HEK293 (cell line): ENCODE results near the gene HDAC8.

Experiments used
- CTCF ChIA-PET: fragments of 350-600 bp; formaldehyde crosslinking; extraction: SDS; loops from one replicate; lab custom pipeline; 2021; ENCODE audit warnings: antibody characterized with exemption; lab: Yijun Ruan, JAX
- POLR2A ChIA-PET: fragments of 300-600 bp; formaldehyde crosslinking; extraction: SDS; loops from one replicate; lab custom pipeline; 2020; ENCODE audit warnings: antibody characterized with exemption, inconsistent platforms; lab: Yijun Ruan, JAX
- H3K27ac ChIP-seq: fragments of 200-500 bp; sonication (Bioruptor generic); 2 replicates; pipeline ENCODE4 v1.5.1; 2014; ENCODE audit warnings: low read depth, low read length, control low read depth, inconsistent platforms; ENCODE audit errors: extremely low read depth
- H3K36me3 ChIP-seq, 2 experiments: fragments of 200-500 bp in 1 of 2; sonication (Bioruptor generic) in 1 of 2; 1 replicate in 1 of 2; 2 replicates in 1 of 2; pipeline ENCODE4 v1.5.1; 2014 to 2017; ENCODE audit warnings: inconsistent platforms in 2 of 2, low read length in 2 of 2; ENCODE audit not compliant: control insufficient read depth in 2 of 2, insufficient read depth in 1 of 2
- H3K4me1 ChIP-seq: fragments of 200-500 bp; sonication (Bioruptor generic); 2 replicates; pipeline ENCODE4 v1.5.1; 2014; ENCODE audit warnings: mild to moderate bottlenecking, low read length, inconsistent platforms; ENCODE audit not compliant: control insufficient read depth, insufficient read depth
- H3K4me3 ChIP-seq: 2 replicates; pipeline ENCODE4 v1.5.1; 2011; ENCODE audit warnings: low read depth, mild to moderate bottlenecking, control low read depth, low read length, moderate library complexity
- H3K9me3 ChIP-seq: fragments of 200-500 bp; sonication (Bioruptor generic); 2 replicates; pipeline ENCODE4 v1.5.1; 2014; ENCODE audit warnings: low read depth, low read length, inconsistent platforms; ENCODE audit not compliant: control insufficient read depth, insufficient read depth
- PRDM1 ChIP-seq: fragments of 450-650 bp; formaldehyde crosslinking; IDR thresholded peaks from 2 replicates; pipeline ENCODE4; 2016; ENCODE audit warnings: missing biosample characterization, missing genetic modification characterization
- SALL2 ChIP-seq: fragments of 450-650 bp; formaldehyde crosslinking; IDR thresholded peaks from 2 replicates; pipeline ENCODE4 v1.5.0; 2017; ENCODE audit warnings: missing biosample characterization, mild to moderate bottlenecking, missing genetic modification characterization, borderline replicate concordance
- ZNF23 ChIP-seq: fragments of 450-650 bp; formaldehyde crosslinking; IDR thresholded peaks from 2 replicates; pipeline ENCODE4 v1.5.1; 2016; ENCODE audit warnings: missing biosample characterization, missing genetic modification characterization, borderline replicate concordance
- ZNF404 ChIP-seq: fragments of 450-650 bp; formaldehyde crosslinking; IDR thresholded peaks from 2 replicates; pipeline ENCODE4 v1.5.1; 2017; ENCODE audit warnings: missing biosample characterization, missing genetic modification characterization
- ZSCAN30 ChIP-seq: fragments of 450-650 bp; IDR thresholded peaks from 2 replicates; pipeline ENCODE4 v1.5.1; 2018; ENCODE audit warnings: missing biosample characterization, mild to moderate bottlenecking, missing genetic modification characterization, moderate library complexity
- TF ChIP-seq, protein P1 (sequence below): sonication (generic); formaldehyde crosslinking; IDR thresholded peaks from 2 replicates; pipeline ENCODE4 v1.8.1; 2022; ENCODE audit warnings: mild to moderate bottlenecking, moderate library complexity, missing genetic modification reagents
- TF ChIP-seq, protein P2 (sequence below): IDR thresholded peaks from 2 replicates; pipeline ENCODE4 v1.6.1; 2011; ENCODE audit warnings: mild to moderate bottlenecking, low read depth, low read length, borderline replicate concordance
- TF ChIP-seq, protein P3 (sequence below): fragments of 450-650 bp; formaldehyde crosslinking; IDR thresholded peaks from 2 replicates; pipeline ENCODE4 v1.5.1; 2016; ENCODE audit warnings: missing biosample characterization, missing genetic modification characterization
- TF ChIP-seq, protein P4 (sequence below): fragments of 450-650 bp; formaldehyde crosslinking; IDR thresholded peaks from 2 replicates; pipeline ENCODE4 v1.5.1; 2017; ENCODE audit warnings: missing biosample characterization, missing genetic modification characterization
- TF ChIP-seq, protein P5 (sequence below): fragments of 450-650 bp; formaldehyde crosslinking; IDR thresholded peaks from 2 replicates; pipeline ENCODE4 v1.5.1; 2017; ENCODE audit warnings: missing biosample characterization, mild to moderate bottlenecking, missing genetic modification characterization, moderate library complexity
- TF ChIP-seq, protein P6 (sequence below): fragments of 450-650 bp; formaldehyde crosslinking; IDR thresholded peaks from 2 replicates; pipeline ENCODE4 v1.5.1; 2016; ENCODE audit warnings: missing biosample characterization, missing genetic modification characterization, low read depth
- TF ChIP-seq, protein P7 (sequence below): fragments of 450-650 bp; formaldehyde crosslinking; IDR thresholded peaks from 2 replicates; pipeline ENCODE4 v1.5.1; 2016; ENCODE audit warnings: missing biosample characterization, missing genetic modification characterization

Gene HDAC8

DNA sequence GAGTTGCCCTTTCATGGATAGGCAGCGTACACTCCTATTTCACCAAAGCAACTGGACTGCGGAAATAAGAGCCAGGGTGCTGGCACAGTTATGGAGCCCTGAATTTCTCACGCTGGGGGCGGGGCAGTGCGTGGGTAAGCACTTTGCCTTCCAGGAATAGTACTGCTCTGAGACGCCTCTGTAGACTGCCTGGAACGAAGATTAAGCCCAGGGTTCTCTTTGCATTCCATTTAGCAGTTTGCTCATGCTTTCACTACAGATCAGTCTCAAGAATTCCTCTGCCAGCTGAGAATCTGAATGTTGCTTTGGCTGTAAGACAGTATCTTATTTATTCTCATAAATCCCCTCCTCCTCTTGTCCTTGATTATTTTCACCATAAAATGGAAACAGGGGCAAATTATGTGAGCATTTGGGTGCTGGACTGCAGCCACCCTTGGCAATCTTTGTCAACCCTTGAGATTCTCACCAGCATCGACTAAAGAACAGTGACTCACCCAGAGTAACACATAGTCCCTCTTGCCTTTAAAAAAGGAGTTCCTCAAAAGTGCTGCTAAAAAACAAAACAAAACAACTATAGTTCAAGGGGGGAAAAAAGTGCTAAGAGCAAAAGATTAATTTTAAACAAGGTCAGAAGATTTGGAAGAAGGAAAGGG lies 178.0 kb downstream of the HDAC8 start (continued):
- TF ChIP-seq, protein P1, sequence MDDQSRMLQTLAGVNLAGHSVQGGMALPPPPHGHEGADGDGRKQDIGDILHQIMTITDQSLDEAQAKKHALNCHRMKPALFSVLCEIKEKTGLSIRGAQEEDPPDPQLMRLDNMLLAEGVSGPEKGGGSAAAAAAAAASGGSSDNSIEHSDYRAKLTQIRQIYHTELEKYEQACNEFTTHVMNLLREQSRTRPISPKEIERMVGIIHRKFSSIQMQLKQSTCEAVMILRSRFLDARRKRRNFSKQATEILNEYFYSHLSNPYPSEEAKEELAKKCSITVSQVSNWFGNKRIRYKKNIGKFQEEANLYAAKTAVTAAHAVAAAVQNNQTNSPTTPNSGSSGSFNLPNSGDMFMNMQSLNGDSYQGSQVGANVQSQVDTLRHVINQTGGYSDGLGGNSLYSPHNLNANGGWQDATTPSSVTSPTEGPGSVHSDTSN (CRISPR knock-in tag) = no peak
- TF ChIP-seq, protein P2, sequence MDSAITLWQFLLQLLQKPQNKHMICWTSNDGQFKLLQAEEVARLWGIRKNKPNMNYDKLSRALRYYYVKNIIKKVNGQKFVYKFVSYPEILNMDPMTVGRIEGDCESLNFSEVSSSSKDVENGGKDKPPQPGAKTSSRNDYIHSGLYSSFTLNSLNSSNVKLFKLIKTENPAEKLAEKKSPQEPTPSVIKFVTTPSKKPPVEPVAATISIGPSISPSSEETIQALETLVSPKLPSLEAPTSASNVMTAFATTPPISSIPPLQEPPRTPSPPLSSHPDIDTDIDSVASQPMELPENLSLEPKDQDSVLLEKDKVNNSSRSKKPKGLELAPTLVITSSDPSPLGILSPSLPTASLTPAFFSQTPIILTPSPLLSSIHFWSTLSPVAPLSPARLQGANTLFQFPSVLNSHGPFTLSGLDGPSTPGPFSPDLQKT = no peak
- TF ChIP-seq, protein P3, sequence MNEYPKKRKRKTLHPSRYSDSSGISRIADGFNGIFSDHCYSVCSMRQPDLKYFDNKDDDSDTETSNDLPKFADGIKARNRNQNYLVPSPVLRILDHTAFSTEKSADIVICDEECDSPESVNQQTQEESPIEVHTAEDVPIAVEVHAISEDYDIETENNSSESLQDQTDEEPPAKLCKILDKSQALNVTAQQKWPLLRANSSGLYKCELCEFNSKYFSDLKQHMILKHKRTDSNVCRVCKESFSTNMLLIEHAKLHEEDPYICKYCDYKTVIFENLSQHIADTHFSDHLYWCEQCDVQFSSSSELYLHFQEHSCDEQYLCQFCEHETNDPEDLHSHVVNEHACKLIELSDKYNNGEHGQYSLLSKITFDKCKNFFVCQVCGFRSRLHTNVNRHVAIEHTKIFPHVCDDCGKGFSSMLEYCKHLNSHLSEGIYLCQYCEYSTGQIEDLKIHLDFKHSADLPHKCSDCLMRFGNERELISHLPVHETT = no peak
- TF ChIP-seq SALL2 (tag by site-specific recombination) = no peak

DNA sequence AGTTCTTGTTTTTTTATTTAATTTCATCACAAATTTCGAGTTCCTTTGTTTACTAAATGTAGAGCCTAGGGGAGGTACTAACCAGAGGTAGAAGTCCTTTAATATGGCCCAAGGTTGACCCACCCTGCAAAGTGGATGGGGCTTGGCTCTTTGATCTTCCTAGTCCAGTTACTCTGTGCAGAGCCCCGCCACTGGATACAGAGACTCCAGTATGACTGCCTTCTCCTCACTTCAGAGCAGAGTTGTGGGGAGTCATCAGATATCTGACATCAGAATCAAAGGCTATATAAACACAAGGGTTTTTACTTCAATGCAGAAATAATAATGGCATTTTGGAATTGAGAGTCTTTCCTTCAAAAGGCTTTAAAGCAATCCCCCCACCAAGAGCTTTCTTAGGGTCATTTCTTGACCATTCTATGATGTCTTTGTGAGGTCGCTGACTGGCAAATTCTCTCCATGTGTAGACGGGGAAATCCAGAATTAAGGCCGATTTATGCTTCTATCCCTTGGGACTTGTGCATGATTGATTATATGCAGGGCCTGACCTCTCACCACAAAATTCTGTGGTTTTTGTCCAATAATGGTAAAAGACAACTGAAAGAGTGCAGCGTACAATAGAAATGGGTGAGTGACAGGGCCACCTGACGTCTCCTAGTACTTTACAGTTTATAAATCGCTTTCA lies 178.7 kb downstream of the HDAC8 start:
- H3K4me1 ChIP-seq = peaks cover 10% of the 10 kb centered on the region
- no peak overlapping the region for H3K27ac ChIP-seq
- CTCF ChIA-PET = no interaction called here
- POLR2A ChIA-PET = no interaction called here
- TF ChIP-seq, protein P4, sequence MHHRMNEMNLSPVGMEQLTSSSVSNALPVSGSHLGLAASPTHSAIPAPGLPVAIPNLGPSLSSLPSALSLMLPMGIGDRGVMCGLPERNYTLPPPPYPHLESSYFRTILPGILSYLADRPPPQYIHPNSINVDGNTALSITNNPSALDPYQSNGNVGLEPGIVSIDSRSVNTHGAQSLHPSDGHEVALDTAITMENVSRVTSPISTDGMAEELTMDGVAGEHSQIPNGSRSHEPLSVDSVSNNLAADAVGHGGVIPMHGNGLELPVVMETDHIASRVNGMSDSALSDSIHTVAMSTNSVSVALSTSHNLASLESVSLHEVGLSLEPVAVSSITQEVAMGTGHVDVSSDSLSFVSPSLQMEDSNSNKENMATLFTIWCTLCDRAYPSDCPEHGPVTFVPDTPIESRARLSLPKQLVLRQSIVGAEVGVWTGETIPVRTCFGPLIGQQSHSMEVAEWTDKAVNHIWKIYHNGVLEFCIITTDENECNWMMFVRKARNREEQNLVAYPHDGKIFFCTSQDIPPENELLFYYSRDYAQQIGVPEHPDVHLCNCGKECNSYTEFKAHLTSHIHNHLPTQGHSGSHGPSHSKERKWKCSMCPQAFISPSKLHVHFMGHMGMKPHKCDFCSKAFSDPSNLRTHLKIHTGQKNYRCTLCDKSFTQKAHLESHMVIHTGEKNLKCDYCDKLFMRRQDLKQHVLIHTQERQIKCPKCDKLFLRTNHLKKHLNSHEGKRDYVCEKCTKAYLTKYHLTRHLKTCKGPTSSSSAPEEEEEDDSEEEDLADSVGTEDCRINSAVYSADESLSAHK (tag by site-specific recombination) = no peak
- TF ChIP-seq, protein P5, sequence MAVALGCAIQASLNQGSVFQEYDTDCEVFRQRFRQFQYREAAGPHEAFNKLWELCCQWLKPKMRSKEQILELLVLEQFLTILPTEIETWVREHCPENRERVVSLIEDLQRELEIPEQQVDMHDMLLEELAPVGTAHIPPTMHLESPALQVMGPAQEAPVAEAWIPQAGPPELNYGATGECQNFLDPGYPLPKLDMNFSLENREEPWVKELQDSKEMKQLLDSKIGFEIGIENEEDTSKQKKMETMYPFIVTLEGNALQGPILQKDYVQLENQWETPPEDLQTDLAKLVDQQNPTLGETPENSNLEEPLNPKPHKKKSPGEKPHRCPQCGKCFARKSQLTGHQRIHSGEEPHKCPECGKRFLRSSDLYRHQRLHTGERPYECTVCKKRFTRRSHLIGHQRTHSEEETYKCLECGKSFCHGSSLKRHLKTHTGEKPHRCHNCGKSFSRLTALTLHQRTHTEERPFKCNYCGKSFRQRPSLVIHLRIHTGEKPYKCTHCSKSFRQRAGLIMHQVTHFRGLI = peak; percentile 58; the same call in 1 of the 2 replicates
- H3K4me3 ChIP-seq = no peak overlapping the region
- H3K36me3 ChIP-seq = no peaks in the 10 kb centered on the region
- no peaks in the 10 kb centered on the region for H3K9me3 ChIP-seq

DNA sequence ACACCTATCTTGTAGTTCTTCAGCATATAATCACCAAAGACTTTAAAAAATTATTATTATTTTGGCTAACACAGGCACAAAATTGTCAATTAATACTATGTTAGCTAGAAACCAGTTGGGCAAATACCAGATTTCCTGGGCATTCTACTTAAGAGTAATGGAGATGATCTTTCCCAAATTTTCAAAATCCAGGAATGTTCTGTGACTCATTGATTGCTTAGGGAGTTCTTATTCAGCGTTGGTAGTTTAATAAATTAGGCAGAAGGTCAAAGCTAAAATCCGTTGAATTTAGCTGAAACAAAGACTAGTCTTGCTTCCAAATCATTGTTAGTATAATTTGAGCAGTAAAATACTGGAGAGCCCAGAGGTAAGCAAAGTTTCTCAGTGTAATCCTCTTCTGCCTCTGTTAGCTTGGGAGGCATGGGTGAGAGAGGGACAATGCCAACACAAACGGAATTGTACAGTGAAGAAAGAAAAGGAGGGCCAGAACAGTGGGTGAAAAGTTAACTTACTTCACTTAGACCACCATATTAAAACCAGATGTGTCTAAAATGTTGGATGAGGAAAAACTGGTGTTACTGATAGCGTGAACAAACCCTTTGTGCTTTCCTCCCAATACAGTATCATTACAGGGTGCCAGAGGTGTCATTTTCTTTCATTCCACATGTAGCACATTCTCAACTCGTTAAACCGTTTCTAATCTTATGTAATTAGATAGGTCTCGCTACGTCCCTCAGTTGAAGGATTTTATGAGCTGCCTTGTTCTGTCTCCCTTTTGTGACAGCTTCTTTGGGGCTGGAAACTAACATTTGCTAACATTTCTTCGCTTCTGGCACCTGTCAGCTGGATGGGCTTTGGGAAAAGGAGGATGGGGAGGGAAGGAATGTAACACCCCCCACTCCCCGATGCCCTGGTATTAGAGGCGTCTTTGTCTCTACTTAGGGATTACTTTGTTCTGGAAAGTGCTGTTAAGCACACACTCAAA lies 179.5 kb downstream of the HDAC8 start:
- Histone ChIP-seq H3K36me3 (no peaks in the 10 kb centered on the region), H3K4me3 (no peak overlapping the region), H3K27ac (no peak overlapping the region), H3K4me1 (peaks cover 10% of the 10 kb centered on the region), H3K9me3 (no peaks in the 10 kb centered on the region)
- ChIA-PET CTCF (interaction anchor here (0.6 to 0.7 kb wide), 2 partner anchors 93 to 105 kb away, joined by 3 to 5 read pairs; no protein-coding TSS in a partner anchor), POLR2A (no interaction called here)
- TF ChIP-seq, protein P6, sequence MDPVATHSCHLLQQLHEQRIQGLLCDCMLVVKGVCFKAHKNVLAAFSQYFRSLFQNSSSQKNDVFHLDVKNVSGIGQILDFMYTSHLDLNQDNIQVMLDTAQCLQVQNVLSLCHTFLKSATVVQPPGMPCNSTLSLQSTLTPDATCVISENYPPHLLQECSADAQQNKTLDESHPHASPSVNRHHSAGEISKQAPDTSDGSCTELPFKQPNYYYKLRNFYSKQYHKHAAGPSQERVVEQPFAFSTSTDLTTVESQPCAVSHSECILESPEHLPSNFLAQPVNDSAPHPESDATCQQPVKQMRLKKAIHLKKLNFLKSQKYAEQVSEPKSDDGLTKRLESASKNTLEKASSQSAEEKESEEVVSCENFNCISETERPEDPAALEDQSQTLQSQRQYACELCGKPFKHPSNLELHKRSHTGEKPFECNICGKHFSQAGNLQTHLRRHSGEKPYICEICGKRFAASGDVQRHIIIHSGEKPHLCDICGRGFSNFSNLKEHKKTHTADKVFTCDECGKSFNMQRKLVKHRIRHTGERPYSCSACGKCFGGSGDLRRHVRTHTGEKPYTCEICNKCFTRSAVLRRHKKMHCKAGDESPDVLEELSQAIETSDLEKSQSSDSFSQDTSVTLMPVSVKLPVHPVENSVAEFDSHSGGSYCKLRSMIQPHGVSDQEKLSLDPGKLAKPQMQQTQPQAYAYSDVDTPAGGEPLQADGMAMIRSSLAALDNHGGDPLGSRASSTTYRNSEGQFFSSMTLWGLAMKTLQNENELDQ (tag by site-specific recombination) = no peak
- TF ChIP-seq, protein P7, sequence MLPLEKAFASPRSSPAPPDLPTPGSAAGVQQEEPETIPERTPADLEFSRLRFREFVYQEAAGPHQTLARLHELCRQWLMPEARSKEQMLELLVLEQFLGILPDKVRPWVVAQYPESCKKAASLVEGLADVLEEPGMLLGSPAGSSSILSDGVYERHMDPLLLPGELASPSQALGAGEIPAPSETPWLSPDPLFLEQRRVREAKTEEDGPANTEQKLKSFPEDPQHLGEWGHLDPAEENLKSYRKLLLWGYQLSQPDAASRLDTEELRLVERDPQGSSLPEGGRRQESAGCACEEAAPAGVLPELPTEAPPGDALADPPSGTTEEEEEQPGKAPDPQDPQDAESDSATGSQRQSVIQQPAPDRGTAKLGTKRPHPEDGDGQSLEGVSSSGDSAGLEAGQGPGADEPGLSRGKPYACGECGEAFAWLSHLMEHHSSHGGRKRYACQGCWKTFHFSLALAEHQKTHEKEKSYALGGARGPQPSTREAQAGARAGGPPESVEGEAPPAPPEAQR (tag by site-specific recombination) = no peak
- TF ChIP-seq PRDM1 (tag by site-specific recombination) (no peak), ZSCAN30 (tag by site-specific recombination) (peak; percentile 65), ZNF404 (tag by site-specific recombination) (no peak), ZNF23 (no peak)
- TF ChIP-seq, protein P4 (tag by site-specific recombination) = peak; percentile 95
